Smooth muscle cell (in vitro differentiated cells): ENCODE measurements around the gene POU2F3. TPM values are rescaled to one million over a fixed set of nuclear protein-coding genes. Genes with fewer than 3 reads are reported as not detected.
A peak's percentile ranks its signal among the peaks of the same experiment; 100 is the strongest.

ENCODE experiments used
- DNase-seq: peaks from one replicate; lab custom pipeline; 2025; ENCODE audit not compliant: unreplicated experiment; lab: John Stamatoyannopoulos, UW
- H2AFZ ChIP-seq: fragments of 200-600 bp; sonication (generic); 2 replicates; pipeline ENCODE4 v1.6.0; 2016; ENCODE audit warnings: antibody characterized with exemption, low read depth, mild to moderate bottlenecking
- H3F3A ChIP-seq: fragments of 200-600 bp; sonication (generic); 2 replicates; pipeline ENCODE4 v1.6.0; 2017; ENCODE audit warnings: antibody characterized with exemption, low read depth
- H3K27ac ChIP-seq: fragments of 200-600 bp; sonication (generic); 2 replicates; pipeline ENCODE4 v1.5.1; 2016; ENCODE audit warnings: low read depth, mild to moderate bottlenecking
- H3K27me3 ChIP-seq: fragments of 200-600 bp; sonication (generic); 2 replicates; pipeline ENCODE4 v1.6.1; 2016; ENCODE audit warnings: low read depth, mild to moderate bottlenecking
- H3K36me3 ChIP-seq: fragments of 200-600 bp; sonication (generic); 2 replicates; pipeline ENCODE4 v1.5.1; 2016; ENCODE audit warnings: low read depth
- H3K4me1 ChIP-seq: fragments of 200-600 bp; sonication (generic); 2 replicates; pipeline ENCODE4 v1.5.1; 2016; ENCODE audit warnings: low read depth
- H3K4me2 ChIP-seq: fragments of 200-600 bp; sonication (generic); 2 replicates; pipeline ENCODE4 v1.6.0; 2016; ENCODE audit warnings: mild to moderate bottlenecking
- H3K4me3 ChIP-seq: fragments of 200-600 bp; sonication (generic); 2 replicates; pipeline ENCODE4 v1.5.1; 2016; ENCODE audit warnings: mild to moderate bottlenecking
- H3K79me2 ChIP-seq: fragments of 200-600 bp; sonication (generic); 2 replicates; pipeline ENCODE4 v1.6.0; 2016; ENCODE audit warnings: low read depth, mild to moderate bottlenecking
- H3K9ac ChIP-seq: fragments of 200-600 bp; sonication (generic); 2 replicates; pipeline ENCODE4 v1.6.0; 2016; ENCODE audit warnings: low read depth
- H3K9me3 ChIP-seq: fragments of 200-600 bp; sonication (generic); replicated peaks from 2 replicates; pipeline ENCODE4 v1.5.1; 2016; ENCODE audit warnings: low read depth
- H4K20me1 ChIP-seq: fragments of 200-600 bp; sonication (generic); 2 replicates; pipeline ENCODE4 v1.6.0; 2016; ENCODE audit warnings: low read depth
- CTCF ChIP-seq: fragments of 200-600 bp; sonication (generic); IDR thresholded peaks from 2 replicates; pipeline ENCODE4 v1.5.1; 2017; ENCODE audit warnings: borderline replicate concordance, mild to moderate bottlenecking, antibody characterized with exemption; ENCODE audit not compliant: insufficient read depth, poor library complexity, severe bottlenecking
- WGBS: methylation state at CpG from one replicate; pipeline ENCODE4 v1.1.7; 2016; ENCODE audit warnings: low lambda C conversion rate; 5-methylcytosine and 5-hydroxymethylcytosine counted together
- polyA plus RNA-seq: library from polyadenylated mRNA; unstranded; fragments of >200 nt; fragmentation: Nextera tagmentation; extraction: Ambion mirVana; gene quantifications from 2 replicates; pipeline ENCODE4 v1.2.1, GENCODE V29; 2016
- total RNA-seq: library from RNA; depleted of rRNA; stranded (reverse); fragments of >200 nt; gene quantifications from 2 replicates; pipeline ENCODE4 v1.2.3, GENCODE V29; 2014

POU2F3 gene
- total and polyA plus RNA-seq, 2 experiments from 2014 or later, result 2.8 TPM; not detected in 1

GRCh38 chr11:120227228-120227852 lies 12.6 kb upstream of the POU2F3 start:
- Histone ChIP-seq H4K20me1 (peaks cover 31% of the 10 kb centered on the region), H3K27ac (no peak overlapping the region), H3K27me3 (no peaks in the 10 kb centered on the region), H3K4me2 (no peak overlapping the region), H3K9me3 (no peaks in the 10 kb centered on the region), H3K79me2 (no peaks in the 10 kb centered on the region), H3K9ac (no peak overlapping the region), H2AFZ (no peak overlapping the region), H3K4me3 (no peak overlapping the region), H3K4me1 (no peaks in the 10 kb centered on the region), H3F3A (no peaks in the 10 kb centered on the region), H3K36me3 (no peaks in the 10 kb centered on the region)
- 97% methylated on average over 5 of the region's 5 CpGs for WGBS
- TF ChIP-seq CTCF, result no peak
- no peak for DNase-seq

- Histone ChIP-seq H2AFZ (no peak overlapping the region), H3K27me3 (no peaks in the 10 kb centered on the region), H3K9ac (no peak overlapping the region), H3K4me1 (no peaks in the 10 kb centered on the region), H3K79me2 (no peaks in the 10 kb centered on the region), H3F3A (no peaks in the 10 kb centered on the region), H3K4me2 (no peak overlapping the region), H4K20me1 (peaks cover 18% of the 10 kb centered on the region), H3K9me3 (no peaks in the 10 kb centered on the region), H3K36me3 (no peaks in the 10 kb centered on the region), H3K27ac (no peak overlapping the region), H3K4me3 (no peak overlapping the region)
- WGBS, result 89% methylated on average over 14 of the region's 16 CpGs
- peak; percentile 27 for TF ChIP-seq CTCF
- no peak for DNase-seq
Measured at GRCh38 chr11:120228794-120229384, 11.1 kb upstream of the POU2F3 start.

- Histone ChIP-seq H3K36me3 (no peaks in the 10 kb centered on the region), H3K27me3 (no peaks in the 10 kb centered on the region), H3K4me3 (no peak overlapping the region), H3K9me3 (no peaks in the 10 kb centered on the region), H3K79me2 (no peaks in the 10 kb centered on the region), H3K4me2 (no peak overlapping the region), H3K4me1 (no peaks in the 10 kb centered on the region), H2AFZ (no peak overlapping the region), H3K27ac (no peak overlapping the region), H3K9ac (no peak overlapping the region), H4K20me1 (peaks cover 10% of the 10 kb centered on the region), H3F3A (no peaks in the 10 kb centered on the region)
- DNase-seq, result no peak
- 62% methylated on average over 17 of the region's 17 CpGs for WGBS
- TF ChIP-seq CTCF, result peak; percentile 77
Measured at GRCh38 chr11:120229451-120230424, 10.2 kb upstream of the POU2F3 start.
